ENCODE measurements around the gene KDM1B.

GRCh38 chr6:18268066-18268465, 112.8 kb downstream of the KDM1B start:
- no peak for TF ChIP-seq CTCF (IDR thresholded peaks at IDR 0.05)
- no peak for TF ChIP-seq EP300 (IDR thresholded peaks at IDR 0.05)
- TF ChIP-seq POLR2AphosphoS5 (IDR thresholded peaks at IDR 0.05) = no peak
- no peak for TF ChIP-seq POLR2A (IDR thresholded peaks at IDR 0.05; ENCODE audit: low read depth)

Measured in esophagus muscularis mucosa (tissue), 4 donors.